HEK293 (cell line): ENCODE results near the gene UNC119.
A peak's percentile ranks its signal among the peaks of the same experiment; 100 is the strongest.

Experiments used
- ATF2 ChIP-seq: fragments of 450-650 bp; formaldehyde crosslinking; IDR thresholded peaks from 2 replicates; pipeline ENCODE4 v1.5.1; 2016; ENCODE audit warnings: missing biosample characterization, missing genetic modification characterization, low read depth
- BCL11B ChIP-seq: fragments of 450-650 bp; formaldehyde crosslinking; IDR thresholded peaks from 2 replicates; pipeline ENCODE4 v1.5.1; 2016; ENCODE audit warnings: low read depth, missing biosample characterization, missing genetic modification characterization
- GLI4 ChIP-seq: fragments of 450-650 bp; formaldehyde crosslinking; IDR thresholded peaks from 2 replicates; pipeline ENCODE4 v1.5.1; 2016; ENCODE audit warnings: missing biosample characterization, missing genetic modification characterization
- PRDM2 ChIP-seq: fragments of 450-650 bp; formaldehyde crosslinking; IDR thresholded peaks from 2 replicates; pipeline ENCODE4 v1.5.1; 2016; ENCODE audit warnings: missing biosample characterization, missing genetic modification characterization, borderline replicate concordance
- ZBTB11 ChIP-seq: fragments of 450-650 bp; formaldehyde crosslinking; conservative IDR thresholded peaks from 2 replicates; pipeline ENCODE4 v1.5.1; 2016; ENCODE audit warnings: low read depth, missing biosample characterization, missing genetic modification characterization
- ZBTB20 ChIP-seq: fragments of 450-650 bp; formaldehyde crosslinking; IDR thresholded peaks from 2 replicates; pipeline ENCODE4 v1.5.1; 2016; ENCODE audit warnings: missing biosample characterization, missing genetic modification characterization
- ZBTB49 ChIP-seq: fragments of 450-650 bp; formaldehyde crosslinking; IDR thresholded peaks from 2 replicates; pipeline ENCODE4 v1.5.1; 2016; ENCODE audit warnings: missing biosample characterization, missing genetic modification characterization, low read depth
- ZEB2 ChIP-seq: fragments of 450-650 bp; formaldehyde crosslinking; IDR thresholded peaks from 2 replicates; pipeline ENCODE4 v1.5.1; 2016; ENCODE audit warnings: missing biosample characterization, missing genetic modification characterization
- ZFP3 ChIP-seq: fragments of 450-650 bp; formaldehyde crosslinking; IDR thresholded peaks from 2 replicates; pipeline ENCODE4 v1.5.1; 2016; ENCODE audit warnings: low read depth, missing biosample characterization, missing genetic modification characterization
- ZFP69B ChIP-seq: fragments of 450-650 bp; formaldehyde crosslinking; IDR thresholded peaks from 2 replicates; pipeline ENCODE4 v1.5.1; 2016; ENCODE audit warnings: missing biosample characterization, missing genetic modification characterization
- ZNF184 ChIP-seq: fragments of 450-650 bp; IDR thresholded peaks from 2 replicates; pipeline ENCODE4 v1.5.1; 2018; ENCODE audit warnings: missing biosample characterization, mild to moderate bottlenecking, missing genetic modification characterization
- ZNF214 ChIP-seq: fragments of 450-650 bp; formaldehyde crosslinking; IDR thresholded peaks from 2 replicates; pipeline ENCODE4 v1.5.1; 2017; ENCODE audit warnings: missing biosample characterization, mild to moderate bottlenecking, missing genetic modification characterization, borderline replicate concordance
- ZNF24 ChIP-seq: fragments of 450-650 bp; formaldehyde crosslinking; IDR thresholded peaks from 2 replicates; pipeline ENCODE4 v1.5.1; 2016; ENCODE audit warnings: missing biosample characterization, missing genetic modification characterization
- ZNF394 ChIP-seq: fragments of 450-650 bp; formaldehyde crosslinking; IDR thresholded peaks from 2 replicates; pipeline ENCODE4 v1.5.1; 2016; ENCODE audit warnings: missing biosample characterization, missing genetic modification characterization, mild to moderate bottlenecking, moderate library complexity, borderline replicate concordance
- ZNF513 ChIP-seq: fragments of 450-650 bp; IDR thresholded peaks from 2 replicates; pipeline ENCODE4 v1.5.1; 2018; ENCODE audit warnings: missing biosample characterization, missing genetic modification characterization
- ZNF561 ChIP-seq: fragments of 450-650 bp; IDR thresholded peaks from 2 replicates; pipeline ENCODE4 v1.5.1; 2018; ENCODE audit warnings: missing biosample characterization, missing genetic modification characterization, borderline replicate concordance
- ZNF692 ChIP-seq: fragments of 450-650 bp; formaldehyde crosslinking; IDR thresholded peaks from 2 replicates; pipeline ENCODE4 v1.5.1; 2016; ENCODE audit warnings: missing biosample characterization, missing genetic modification characterization
- ZNF704 ChIP-seq: fragments of 450-650 bp; formaldehyde crosslinking; IDR thresholded peaks from 2 replicates; pipeline ENCODE4 v1.5.1; 2016; ENCODE audit warnings: missing biosample characterization, missing genetic modification characterization
- ZSCAN23 ChIP-seq: fragments of 450-650 bp; formaldehyde crosslinking; IDR thresholded peaks from 2 replicates; pipeline ENCODE4 v1.5.1; 2016; ENCODE audit warnings: missing biosample characterization, missing genetic modification characterization

UNC119 gene

GRCh38 chr17:28599311-28600184 is 47.1 kb upstream of the UNC119 start (continued):
- TF ChIP-seq PRDM2 (tag by site-specific recombination) (no peak), ZNF214 (tag by site-specific recombination) (no peak), ZNF692 (peak; percentile 95), ZNF394 (tag by site-specific recombination) (peak; percentile 39; the same call in 1 of the 2 replicates), ZNF704 (tag by site-specific recombination) (no peak), ZEB2 (tag by site-specific recombination) (peak; percentile 78; the same call in 1 of the 2 replicates), ZBTB11 (peak; percentile 7; the same call in 1 of the 2 replicates), ZSCAN23 (0 out of 2 replicates have a peak, but pooled peaks have one; percentile 13), ZNF513 (0 out of 2 replicates have a peak, but pooled peaks have one; percentile 2), ZBTB20 (tag by site-specific recombination) (peak; percentile 43; the same call in 1 of the 2 replicates), ZNF184 (tag by site-specific recombination) (0 out of 2 replicates have a peak, but pooled peaks have one; percentile 74), BCL11B (tag by site-specific recombination) (0 out of 2 replicates have a peak, but pooled peaks have one; percentile 27), ZBTB49 (tag by site-specific recombination) (no peak), ZNF24 (peak; percentile 81; the same call in 1 of the 2 replicates), ZFP3 (tag by site-specific recombination) (no peak), ZNF561 (tag by site-specific recombination) (peak; percentile 68; the same call in 1 of the 2 replicates), GLI4 (tag by site-specific recombination) (0 out of 2 replicates have a peak, but pooled peaks have one; percentile 15), ATF2 (0 out of 2 replicates have a peak, but pooled peaks have one; percentile 2), ZFP69B (tag by site-specific recombination) (peak; percentile 96)
